Esophagus (tissue), 2 donors: ENCODE results near the gene LAMC2. TPM values are rescaled to one million over a fixed set of nuclear protein-coding genes. Genes with fewer than 3 reads are reported as not detected.
"Not testable (repeated sequence)": the region's sequence is repeated elsewhere in the genome, so short reads cannot be mapped to it uniquely, and the experiment has no call there.

ENCODE experiments used
- H3K27ac ChIP-seq, 2 donors: one replicate each; pipeline ENCODE4 v1.5.1; 2013; ENCODE audit warnings: low read depth in 2 of 2, mild to moderate bottlenecking in 2 of 2, inconsistent platforms in 1 of 2, low read length in 1 of 2, moderate library complexity in 1 of 2
- H3K27me3 ChIP-seq, 2 donors: one replicate each; pipeline ENCODE4 v1.6.1; 2013; ENCODE audit warnings: low read length in 2 of 2, control low read depth in 1 of 2, mild to moderate bottlenecking in 1 of 2; ENCODE audit not compliant: insufficient read depth in 2 of 2, control insufficient read depth in 1 of 2
- H3K36me3 ChIP-seq, 2 donors: one replicate each; pipeline ENCODE4 v1.6.1; 2013; ENCODE audit warnings: low read length in 1 of 2; ENCODE audit not compliant: control insufficient read depth in 2 of 2, insufficient read depth in 2 of 2
- H3K4me1 ChIP-seq, 2 donors: one replicate each; pipeline ENCODE4 v1.6.1; 2013; ENCODE audit warnings: low read length in 1 of 2; ENCODE audit not compliant: control insufficient read depth in 2 of 2, insufficient read depth in 2 of 2
- H3K4me3 ChIP-seq, 2 donors: one replicate each; pipeline ENCODE4 v1.5.1; 2013; ENCODE audit warnings: low read length in 2 of 2, mild to moderate bottlenecking in 2 of 2, low read depth in 1 of 2, moderate library complexity in 1 of 2
- H3K9me3 ChIP-seq, 2 donors: one replicate each; pipeline ENCODE4 v1.6.1; 2013; ENCODE audit warnings: mild to moderate bottlenecking in 2 of 2, low read depth in 1 of 2, low read length in 1 of 2, moderate library complexity in 1 of 2; ENCODE audit not compliant: control insufficient read depth in 2 of 2, insufficient read depth in 1 of 2
- WGBS, 2 donors: extraction: QIAGEN DNeasy Blood & Tissue Kit; methylation state at CpG; one replicate each; pipeline ENCODE4 v1.1.7; 2013; 5-methylcytosine and 5-hydroxymethylcytosine counted together
- polyA plus RNA-seq, 2 donors: library from polyadenylated mRNA; stranded (reverse); fragments of 200-250 nt; gene quantifications; one replicate each; pipeline ENCODE4 v1.2.3, GENCODE V29; 2013
- donor health status: healthy with polysubstance abuse.
- donor health status: Bipolar disorder and iron deficiency.

LAMC2 gene
- polyA plus RNA-seq, 2 donors = 4.2 to 4.3 TPM

- peak overlapping the region; percentile 9 to 40 for H3K27ac ChIP-seq
- no peak overlapping the region for H3K4me3 ChIP-seq
- 29 to 34% methylated on average over 5 of the region's 5 CpGs for WGBS, 2 donors
- H3K36me3 ChIP-seq = no peaks in the 10 kb centered on the region
- H3K9me3 ChIP-seq = no peaks in the 10 kb centered on the region
- H3K27me3 ChIP-seq = no peaks in the 10 kb centered on the region
- peaks cover 0 to 4% of the 10 kb centered on the region in 2 donors for H3K4me1 ChIP-seq
Observed at GRCh38 chr1:183148599-183148998, 37.5 kb upstream of the LAMC2 start.

DNA sequence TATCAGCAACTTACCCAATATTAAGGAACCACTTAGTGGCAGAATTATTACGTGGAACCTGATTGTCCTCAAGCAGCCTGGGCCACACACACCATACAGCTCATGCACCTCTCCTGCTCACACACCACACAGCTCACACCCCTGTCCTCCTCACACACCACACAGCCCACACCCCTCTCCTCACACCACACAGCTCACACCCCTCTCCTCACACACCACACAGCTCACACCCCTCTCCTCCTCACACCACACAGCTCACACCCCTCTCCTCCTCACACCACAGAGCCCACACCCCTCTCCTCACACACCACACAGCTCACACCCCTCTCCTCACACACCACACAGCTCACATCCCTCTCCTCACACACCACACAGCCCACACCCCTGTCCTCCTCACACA, 36.8 kb upstream of the LAMC2 start:
- no peaks in the 10 kb centered on the region for H3K27me3 ChIP-seq
- no peaks in the 10 kb centered on the region for H3K9me3 ChIP-seq
- 69 to 74% methylated on average over 1 of the region's 1 CpG for WGBS, 2 donors
- peak overlapping the region; percentile 8 to 47 for H3K27ac ChIP-seq
- no peaks in the 10 kb centered on the region for H3K36me3 ChIP-seq
- peaks cover 0 to 4% of the 10 kb centered on the region in 2 donors for H3K4me1 ChIP-seq
- no peak overlapping the region for H3K4me3 ChIP-seq

GRCh38 chr1:183150032-183150431, 36.0 kb upstream of the LAMC2 start:
- not testable (repeated sequence) for H3K9me3 ChIP-seq, H3K36me3 ChIP-seq, H3K27ac ChIP-seq, H3K4me1 ChIP-seq, H3K27me3 ChIP-seq, H3K4me3 ChIP-seq
- WGBS, 2 donors = 94% methylated on average over 1 of the region's 1 CpG

- Histone ChIP-seq H3K9me3 (no peaks in the 10 kb centered on the region), H3K27me3 (no peaks in the 10 kb centered on the region), H3K27ac (no peak overlapping the region), H3K4me3 (no peak overlapping the region), H3K4me1 (peaks cover 0 to 4% of the 10 kb centered on the region in 2 donors), H3K36me3 (no peaks in the 10 kb centered on the region)
Observed at GRCh38 chr1:183150445-183150844, 35.6 kb upstream of the LAMC2 start.

DNA sequence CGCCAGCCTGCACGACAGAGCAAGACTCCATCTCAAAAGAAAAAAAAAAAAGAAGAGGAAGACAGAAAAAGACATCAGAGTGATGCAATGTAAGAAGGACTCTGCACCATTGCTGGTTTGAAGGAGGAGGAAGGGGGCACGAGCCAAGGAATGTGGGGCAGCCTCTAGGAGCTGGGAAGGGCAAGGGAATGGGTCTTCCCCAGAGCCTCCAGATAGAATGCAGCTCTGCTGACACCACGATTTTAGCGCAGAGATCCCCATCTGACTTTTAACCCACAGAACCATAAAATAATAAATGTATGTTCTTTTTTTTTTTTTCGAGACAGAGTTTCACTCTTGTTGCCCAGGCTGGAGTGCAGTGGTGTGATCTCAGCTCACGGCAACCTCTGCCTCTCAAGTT, 33.9 kb upstream of the LAMC2 start:
- Histone ChIP-seq H3K27me3 (no peaks in the 10 kb centered on the region), H3K4me1 (peaks cover 0 to 4% of the 10 kb centered on the region in 2 donors), H3K4me3 (no peak overlapping the region), H3K9me3 (no peaks in the 10 kb centered on the region), H3K36me3 (no peaks in the 10 kb centered on the region), H3K27ac (no peak overlapping the region)
- 83 to 87% methylated on average over 7 of the region's 7 CpGs for WGBS, 2 donors

DNA sequence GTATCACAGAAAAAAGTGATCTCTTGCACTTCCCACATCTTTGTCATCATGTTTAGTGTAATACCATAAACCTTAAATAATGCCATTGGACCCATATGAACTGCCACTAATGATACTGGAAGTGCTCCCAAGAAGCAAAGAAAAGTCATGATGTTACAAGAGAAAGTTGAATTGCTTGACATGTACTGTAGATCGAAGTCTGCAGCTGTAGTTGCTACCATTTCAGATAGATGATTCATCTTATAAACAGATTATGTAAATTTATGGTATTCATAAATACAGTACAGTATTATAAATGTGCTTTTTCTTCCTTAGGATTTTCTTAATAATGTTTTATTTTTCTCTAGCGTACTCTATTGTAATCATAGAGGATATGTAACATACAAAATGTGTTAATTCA, 30.1 kb upstream of the LAMC2 start:
- 66 to 71% methylated on average over 2 of the region's 2 CpGs for WGBS, 2 donors

GRCh38 chr1:183159960-183160359, 26.1 kb upstream of the LAMC2 start:
- Histone ChIP-seq H3K36me3 (no peaks in the 10 kb centered on the region), H3K9me3 (peaks cover 0 to 2% of the 10 kb centered on the region in 2 donors), H3K4me3 (no peak overlapping the region), H3K27ac (no peak overlapping the region), H3K27me3 (no peaks in the 10 kb centered on the region), H3K4me1 (no peaks in the 10 kb centered on the region)
- WGBS, 2 donors = 50 to 59% methylated on average over 9 of the region's 9 CpGs

More for the DNA sequence above, 30.1 kb upstream of the LAMC2 start:
- H3K27ac ChIP-seq = no peak overlapping the region
- no peaks in the 10 kb centered on the region for H3K27me3 ChIP-seq
- H3K36me3 ChIP-seq = no peaks in the 10 kb centered on the region
- peaks cover 0 to 2% of the 10 kb centered on the region in 2 donors for H3K9me3 ChIP-seq
- no peaks in the 10 kb centered on the region for H3K4me1 ChIP-seq
- no peak overlapping the region for H3K4me3 ChIP-seq

- Histone ChIP-seq H3K4me3 (no peak overlapping the region), H3K9me3 (peaks cover 0 to 2% of the 10 kb centered on the region in 2 donors), H3K4me1 (no peaks in the 10 kb centered on the region), H3K27ac (no peak overlapping the region), H3K27me3 (no peaks in the 10 kb centered on the region), H3K36me3 (no peaks in the 10 kb centered on the region)
- WGBS, 2 donors = 81 to 86% methylated on average over 3 of the region's 3 CpGs
Observed at GRCh38 chr1:183161391-183161790, 24.7 kb upstream of the LAMC2 start.

GRCh38 chr1:183163316-183163715, 22.7 kb upstream of the LAMC2 start:
- Histone ChIP-seq H3K27ac (no peak overlapping the region), H3K4me1 (no peaks in the 10 kb centered on the region), H3K9me3 (peaks cover 0 to 2% of the 10 kb centered on the region in 2 donors), H3K27me3 (no peaks in the 10 kb centered on the region), H3K36me3 (no peaks in the 10 kb centered on the region), H3K4me3 (no peak overlapping the region)
- 75 to 83% methylated on average over 3 of the region's 3 CpGs for WGBS, 2 donors

GRCh38 chr1:183164340-183164739, 21.7 kb upstream of the LAMC2 start:
- Histone ChIP-seq H3K36me3 (no peaks in the 10 kb centered on the region), H3K4me1 (no peaks in the 10 kb centered on the region), H3K9me3 (peaks cover 0 to 2% of the 10 kb centered on the region in 2 donors), H3K27me3 (no peaks in the 10 kb centered on the region), H3K27ac (no peak overlapping the region), H3K4me3 (no peak overlapping the region)
- 47 to 63% methylated on average over 1 of the region's 1 CpG for WGBS, 2 donors
